Tibial nerve (tissue), 4 donors: ENCODE data around the gene USP4.

Source experiments
- CTCF ChIP-seq, 5 experiments: fragments of 200-600 bp in 3 of 5; fragments of 450-650 bp in 2 of 5; sonication (generic) in 3 of 5; IDR thresholded peaks; one replicate each; pipeline ENCODE4 v1.5.1; 2016 to 2019; ENCODE audit warnings: antibody characterized with exemption in 5 of 5, mild to moderate bottlenecking in 3 of 5, moderate library complexity in 2 of 5
- EP300 ChIP-seq, 2 donors: sonication (generic); formaldehyde crosslinking; IDR thresholded peaks; one replicate each; pipeline ENCODE4 v1.6.1; 2017; ENCODE audit warnings: antibody characterized with exemption in 2 of 2, mild to moderate bottlenecking in 1 of 2
- POLR2A ChIP-seq, 2 donors: fragments of 450-650 bp; IDR thresholded peaks; one replicate each; pipeline ENCODE4 v1.6.1; 2017; ENCODE audit warnings: antibody characterized with exemption in 2 of 2, mild to moderate bottlenecking in 2 of 2, moderate library complexity in 2 of 2

GRCh38 chr3:49279376-49279775 is 60.5 kb downstream of the USP4 start:
- no peak for TF ChIP-seq CTCF (IDR thresholded peaks at IDR 0.05)
- TF ChIP-seq EP300 (IDR thresholded peaks at IDR 0.05) = peak in 1 of 2 donors; percentile 31
- TF ChIP-seq POLR2A (IDR thresholded peaks at IDR 0.05) = no peak
